Mammary epithelial cell (primary cell): ENCODE measurements around the gene RILPL1.
"Not testable (repeated sequence)": the region's sequence is repeated elsewhere in the genome, so short reads cannot be mapped to it uniquely, and the experiment has no call there.

ENCODE experiments used
- EZH2 ChIP-seq: IDR thresholded peaks from 2 replicates; pipeline ENCODE4 v1.6.1; 2012; ENCODE audit warnings: low read length, inconsistent platforms, borderline replicate concordance
- TF ChIP-seq, protein P1 (sequence below), 2 donors: IDR thresholded peaks in 1 of 2; conservative IDR thresholded peaks in 1 of 2; 2 replicates each; pipeline ENCODE4 v1.5.1; 2011 to 2012; ENCODE audit warnings: inconsistent platforms in 2 of 2, low read length in 2 of 2, mild to moderate bottlenecking in 2 of 2, control low read depth in 1 of 2, low read depth in 1 of 2; ENCODE audit not compliant: insufficient read depth in 1 of 2; ENCODE audit errors: extremely low read depth in 1 of 2

DNA sequence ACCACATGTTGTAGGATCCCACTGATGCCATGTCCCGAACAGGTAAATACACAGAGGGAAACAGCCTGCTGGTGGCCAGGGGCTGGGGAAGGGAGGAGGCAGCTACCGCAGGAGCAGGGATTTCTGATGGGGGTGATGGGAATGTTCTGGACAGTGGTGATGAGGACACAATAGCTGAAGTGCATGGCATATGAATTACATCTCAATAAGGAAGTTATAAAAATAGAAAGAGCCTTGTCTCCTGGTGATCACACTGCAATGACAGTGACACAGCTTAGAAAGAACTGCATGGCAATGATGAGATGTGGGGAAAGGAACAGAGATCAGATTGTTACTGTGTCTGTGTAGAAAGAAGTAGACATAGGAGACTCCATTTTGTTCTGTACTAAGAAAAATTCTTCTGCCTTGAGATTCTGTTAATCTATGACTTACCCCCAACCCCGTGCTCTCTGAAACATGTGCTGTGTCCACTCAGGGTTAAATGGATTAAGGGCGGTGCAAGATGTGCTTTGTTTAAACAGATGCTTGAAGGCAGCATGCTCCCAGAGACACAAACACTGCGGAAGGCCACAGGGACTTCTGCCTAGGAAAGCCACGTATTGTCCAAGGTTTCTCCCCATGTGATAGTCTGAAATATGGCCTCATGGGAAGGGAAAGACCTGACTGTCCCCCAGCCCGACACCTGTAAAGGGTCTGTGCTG is 41.0 kb downstream of the RILPL1 start:
- TF ChIP-seq, protein P1, sequence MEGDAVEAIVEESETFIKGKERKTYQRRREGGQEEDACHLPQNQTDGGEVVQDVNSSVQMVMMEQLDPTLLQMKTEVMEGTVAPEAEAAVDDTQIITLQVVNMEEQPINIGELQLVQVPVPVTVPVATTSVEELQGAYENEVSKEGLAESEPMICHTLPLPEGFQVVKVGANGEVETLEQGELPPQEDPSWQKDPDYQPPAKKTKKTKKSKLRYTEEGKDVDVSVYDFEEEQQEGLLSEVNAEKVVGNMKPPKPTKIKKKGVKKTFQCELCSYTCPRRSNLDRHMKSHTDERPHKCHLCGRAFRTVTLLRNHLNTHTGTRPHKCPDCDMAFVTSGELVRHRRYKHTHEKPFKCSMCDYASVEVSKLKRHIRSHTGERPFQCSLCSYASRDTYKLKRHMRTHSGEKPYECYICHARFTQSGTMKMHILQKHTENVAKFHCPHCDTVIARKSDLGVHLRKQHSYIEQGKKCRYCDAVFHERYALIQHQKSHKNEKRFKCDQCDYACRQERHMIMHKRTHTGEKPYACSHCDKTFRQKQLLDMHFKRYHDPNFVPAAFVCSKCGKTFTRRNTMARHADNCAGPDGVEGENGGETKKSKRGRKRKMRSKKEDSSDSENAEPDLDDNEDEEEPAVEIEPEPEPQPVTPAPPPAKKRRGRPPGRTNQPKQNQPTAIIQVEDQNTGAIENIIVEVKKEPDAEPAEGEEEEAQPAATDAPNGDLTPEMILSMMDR (conservative IDR thresholded peaks at IDR 0.05 in 1 of 2, IDR thresholded peaks at IDR 0.05 in 1 of 2; ENCODE audit: extremely low read depth in 1 of 2, insufficient read depth in 1 of 2, low read depth in 1 of 2, low read length in 2 of 2) = not testable (repeated sequence)
- not testable (repeated sequence) for TF ChIP-seq EZH2
